Pancreas (tissue), 10 donors: ENCODE data around the gene MYMX. TPM values are rescaled to one million over a fixed set of nuclear protein-coding genes. Genes with fewer than 3 reads are reported as not detected.

Experiments
- ATAC-seq, 4 donors: fragments of 200-7000 bp; cut with Tn5 transposase; one replicate each; pipeline versions ENCODE4 v1.8.0 to v1.9.1; 2020; ENCODE audit warnings: mild to moderate bottlenecking in 4 of 4, moderate library complexity in 4 of 4
- DNase-seq, 6 donors: peaks; one replicate each; pipeline ENCODE4 v3.0.0-alpha.2; 2020
- FAIRE-seq: peaks from 2 replicates; lab custom pipeline; 2012; peaks lifted over from hg19 to GRCh38; lab: Jason Lieb, UNC
- H3K27ac ChIP-seq, 4 donors: fragments of 200-600 bp; sonication (generic); 1 replicate in 3 of 4; 2 replicates in 1 of 4; pipeline versions ENCODE4 v1.5.0 to v1.8.0; 2020
- H3K27me3 ChIP-seq, 4 donors: fragments of 200-600 bp; one replicate each; pipeline ENCODE4 v1.8.0; 2021
- H3K36me3 ChIP-seq, 3 donors: fragments of 200-600 bp; sonication (generic) in 1 of 3; one replicate each; pipeline versions ENCODE4 v1.5.0 to v1.8.0; 2020 to 2021
- H3K4me1 ChIP-seq, 3 donors: fragments of 200-600 bp; one replicate each; pipeline ENCODE4 v1.8.0; 2021
- H3K4me3 ChIP-seq, 4 donors: fragments of 200-600 bp; sonication (generic) in 2 of 4; one replicate each; pipeline versions ENCODE4 v1.5.0 to v1.8.0; 2020 to 2021
- H3K9me3 ChIP-seq, 4 donors: fragments of 200-600 bp; one replicate each; pipeline ENCODE4 v1.8.0; 2021
- WGBS, 2 donors: extraction: QIAGEN DNeasy Blood & Tissue Kit; methylation state at CpG; one replicate each; pipeline ENCODE4 v1.1.7; 2013; 5-methylcytosine and 5-hydroxymethylcytosine counted together
- intact Hi-C, 3 donors: fragments of 100-400 bp; cut with DNase I; formaldehyde crosslinking; loops; one replicate each; pipeline versions ENCODE4 v1.11.1 to v1.14.2; 2022
- polyA plus RNA-seq, 2 donors: library from polyadenylated mRNA; stranded (reverse); fragments of 200-250 nt; gene quantifications; one replicate each; pipeline ENCODE4 v1.2.3, GENCODE V29; 2013
- total RNA-seq, 6 donors: library from RNA; stranded (reverse); fragmentation: NEBNext Ultra II Directional in 4 of 6; extraction: Animal tissue kit (Norgen Biotek cat#: 25700) in 4 of 6; gene quantifications; one replicate each; pipeline versions ENCODE4 v1.2.1 to v1.2.4, GENCODE V29; 2021 to 2023
- TF ChIP-seq, protein P1 (sequence below), 4 donors: fragments of 200-600 bp; sonication (generic) in 3 of 4; IDR thresholded peaks; one replicate each; pipeline versions ENCODE4 v1.5.0 to v1.8.0; 2021; ENCODE audit warnings: antibody characterized with exemption in 4 of 4
- donor health status: healthy with polysubstance abuse.
- donor health status: DM: no; HTN: no; CAD: no; lungs with moderate emphysema.
- donor health status: DM: no; HTN: no; CAD: no.
- donor health status: control.
- donor health status: control.
- donor health status: Bipolar disorder and iron deficiency.
- donor health status: DM: yes; HTN: yes; CAD: no.
- donor health status: DM: no; HTN: no; CAD: no.
- donor health status: DM: no; HTN: no; CAD: no.
- donor health status: DM: yes; HTN: yes; CAD: no.

The MYMX gene
- total and polyA plus RNA-seq, 8 donors, result 0.34 to 4.3 (median 1.7) TPM

GRCh38 chr6:44258325-44258863, 41.7 kb downstream of the MYMX start:
- H3K27me3 ChIP-seq, result no peaks in the 10 kb centered on the region
- H3K27ac ChIP-seq, result no peak overlapping the region
- H3K36me3 ChIP-seq, result peaks cover 0 to 16% (median 10%) of the 10 kb centered on the region in 3 donors
- ATAC-seq (no peak), FAIRE-seq (no peak), DNase-seq (no peak)
- 79 to 83% methylated on average over 9 of the region's 9 CpGs for WGBS, 2 donors
- no peak overlapping the region for H3K4me3 ChIP-seq
- TF ChIP-seq, protein P1, sequence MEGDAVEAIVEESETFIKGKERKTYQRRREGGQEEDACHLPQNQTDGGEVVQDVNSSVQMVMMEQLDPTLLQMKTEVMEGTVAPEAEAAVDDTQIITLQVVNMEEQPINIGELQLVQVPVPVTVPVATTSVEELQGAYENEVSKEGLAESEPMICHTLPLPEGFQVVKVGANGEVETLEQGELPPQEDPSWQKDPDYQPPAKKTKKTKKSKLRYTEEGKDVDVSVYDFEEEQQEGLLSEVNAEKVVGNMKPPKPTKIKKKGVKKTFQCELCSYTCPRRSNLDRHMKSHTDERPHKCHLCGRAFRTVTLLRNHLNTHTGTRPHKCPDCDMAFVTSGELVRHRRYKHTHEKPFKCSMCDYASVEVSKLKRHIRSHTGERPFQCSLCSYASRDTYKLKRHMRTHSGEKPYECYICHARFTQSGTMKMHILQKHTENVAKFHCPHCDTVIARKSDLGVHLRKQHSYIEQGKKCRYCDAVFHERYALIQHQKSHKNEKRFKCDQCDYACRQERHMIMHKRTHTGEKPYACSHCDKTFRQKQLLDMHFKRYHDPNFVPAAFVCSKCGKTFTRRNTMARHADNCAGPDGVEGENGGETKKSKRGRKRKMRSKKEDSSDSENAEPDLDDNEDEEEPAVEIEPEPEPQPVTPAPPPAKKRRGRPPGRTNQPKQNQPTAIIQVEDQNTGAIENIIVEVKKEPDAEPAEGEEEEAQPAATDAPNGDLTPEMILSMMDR (IDR thresholded peaks at IDR 0.05), result no peak
- intact Hi-C loops, result no loop called here
- peaks cover 0 to 22% (median 0%) of the 10 kb centered on the region in 3 donors for H3K4me1 ChIP-seq
- H3K9me3 ChIP-seq, result no peaks in the 10 kb centered on the region

DNA sequence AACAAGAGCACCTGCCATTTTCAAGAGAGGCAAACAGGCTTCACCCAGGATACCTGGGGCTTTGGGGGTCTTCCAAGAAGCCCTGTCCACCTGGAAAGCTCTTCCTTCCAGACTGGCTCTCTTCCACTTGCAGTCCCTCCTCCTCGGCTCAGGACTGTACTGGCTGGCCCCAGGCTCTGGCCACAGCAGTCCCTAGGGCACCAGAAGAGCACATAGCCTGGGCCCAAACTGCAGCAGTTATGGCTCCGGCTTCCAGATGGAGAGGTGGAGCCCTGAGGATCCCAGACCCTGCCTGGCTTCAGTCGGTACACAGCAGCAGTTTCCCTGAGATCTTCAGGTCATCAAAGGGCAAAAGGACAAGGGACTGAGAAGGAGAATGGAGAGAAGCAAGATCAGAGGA, 42.2 kb downstream of the MYMX start:
- DNase-seq (no peak), FAIRE-seq (no peak), ATAC-seq (no peak)
- TF ChIP-seq, protein P1 (IDR thresholded peaks at IDR 0.05), result no peak
- no peaks in the 10 kb centered on the region for H3K27me3 ChIP-seq
- peaks cover 0 to 26% (median 0%) of the 10 kb centered on the region in 3 donors for H3K4me1 ChIP-seq
- no peaks in the 10 kb centered on the region for H3K9me3 ChIP-seq
- 85 to 94% methylated on average over 3 of the region's 3 CpGs for WGBS, 2 donors
- intact Hi-C loops, result no loop called here
- H3K36me3 ChIP-seq, result peaks cover 0 to 11% (median 5%) of the 10 kb centered on the region in 3 donors
- no peak overlapping the region for H3K4me3 ChIP-seq
- no peak overlapping the region for H3K27ac ChIP-seq

- intact Hi-C loops, result no loop called here
These were observed 43.3 kb downstream of the MYMX start for GRCh38 chr6:44260011-44260410.

GRCh38 chr6:44260451-44261297, 43.9 kb downstream of the MYMX start:
- FAIRE-seq (no peak), DNase-seq (no peak), ATAC-seq (no peak)
- TF ChIP-seq, protein P1 (IDR thresholded peaks at IDR 0.05), result no peak
- intact Hi-C loops, result no loop called here
- WGBS, 2 donors, result 86 to 87% methylated on average over 6 of the region's 6 CpGs
- Histone ChIP-seq H3K4me1 (peaks cover 0 to 28% (median 4%) of the 10 kb centered on the region in 3 donors), H3K9me3 (no peaks in the 10 kb centered on the region), H3K36me3 (peaks cover 0 to 3% (median 0%) of the 10 kb centered on the region in 3 donors), H3K27ac (no peak overlapping the region), H3K4me3 (no peak overlapping the region), H3K27me3 (no peaks in the 10 kb centered on the region)

More at GRCh38 chr6:44260011-44260410, 43.3 kb downstream of the MYMX start:
- no peaks in the 10 kb centered on the region for H3K27me3 ChIP-seq
- FAIRE-seq (no peak), DNase-seq (no peak), ATAC-seq (no peak)
- H3K27ac ChIP-seq, result no peak overlapping the region
- peaks cover 0 to 28% (median 4%) of the 10 kb centered on the region in 3 donors for H3K4me1 ChIP-seq
- H3K4me3 ChIP-seq, result no peak overlapping the region
- 88 to 93% methylated on average over 8 of the region's 8 CpGs for WGBS, 2 donors
- H3K36me3 ChIP-seq, result peaks cover 0 to 3% (median under 1%) of the 10 kb centered on the region in 3 donors
- TF ChIP-seq, protein P1 (IDR thresholded peaks at IDR 0.05), result no peak
- H3K9me3 ChIP-seq, result no peaks in the 10 kb centered on the region
